T-helper 2 cell treated with Interferon-gamma antibody and Interleukin-4, amounts not matched to agents 100 ng/mL and 5 ng/mL, for 36 hours (primary cell): ENCODE results near the gene PHOSPHO1. TPM values are rescaled to one million over a fixed set of nuclear protein-coding genes. Genes with fewer than 3 reads are reported as not detected.
"Not testable (repeated sequence)": the region's sequence is repeated elsewhere in the genome, so short reads cannot be mapped to it uniquely, and the experiment has no call there.

ENCODE experiments used
- intact Hi-C: fragments of 100-400 bp; cut with micrococcal nuclease; formaldehyde crosslinking; loops from one replicate; pipeline ENCODE4 v1.15.1; 2023
- total RNA-seq: library from RNA; stranded (reverse); gene quantifications from 2 replicates; pipeline ENCODE4 v1.2.3, GENCODE V29; 2022

Gene PHOSPHO1
- total RNA-seq, 1 donor from 2014 or later = not detected

DNA sequence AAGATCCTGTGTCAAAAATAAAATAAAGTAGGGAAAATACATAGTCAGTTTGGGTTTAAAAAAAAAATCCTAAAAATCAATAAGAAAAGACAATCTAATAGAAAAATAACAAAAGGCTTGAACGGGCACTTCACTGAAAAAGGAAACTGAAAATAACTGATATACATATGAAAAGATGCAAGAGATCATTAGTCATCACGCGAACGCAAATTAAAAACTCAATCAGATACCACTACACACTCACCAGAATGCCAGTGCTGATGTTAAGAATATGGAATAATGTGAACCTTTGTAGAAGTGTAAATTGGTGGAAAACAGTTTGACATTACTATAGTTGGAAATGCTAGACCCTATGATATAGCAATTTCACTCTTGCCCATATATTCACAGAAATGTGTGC lies 34.8 kb downstream of the PHOSPHO1 start:
- intact Hi-C loops = loop anchor here (10.0 kb wide), 2 partner anchors 301 to 361 kb away; partner anchors contain the start of genes ATP5MC1 and CALCOCO2

DNA sequence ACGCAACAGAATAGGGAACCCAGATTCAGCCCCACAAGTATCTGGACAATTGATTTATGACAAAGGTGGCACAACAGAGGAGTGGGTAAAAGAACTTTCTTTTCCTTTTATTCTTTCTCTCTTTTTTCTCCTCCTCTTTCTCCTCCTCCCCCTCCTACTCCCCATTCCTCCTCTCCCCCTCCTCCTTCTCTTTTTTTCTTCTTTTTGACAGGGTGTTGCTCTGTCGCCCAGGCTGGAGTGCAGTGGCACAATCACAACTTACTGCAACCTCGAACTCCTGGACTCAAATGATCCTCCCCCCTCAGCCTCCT lies 36.3 kb downstream of the PHOSPHO1 start:
- intact Hi-C loops = loop anchor here (5.0 to 10.0 kb wide), 3 partner anchors 299 to 483 kb away; partner anchors contain the start of genes ATP5MC1, CALCOCO2 and SPOP

DNA sequence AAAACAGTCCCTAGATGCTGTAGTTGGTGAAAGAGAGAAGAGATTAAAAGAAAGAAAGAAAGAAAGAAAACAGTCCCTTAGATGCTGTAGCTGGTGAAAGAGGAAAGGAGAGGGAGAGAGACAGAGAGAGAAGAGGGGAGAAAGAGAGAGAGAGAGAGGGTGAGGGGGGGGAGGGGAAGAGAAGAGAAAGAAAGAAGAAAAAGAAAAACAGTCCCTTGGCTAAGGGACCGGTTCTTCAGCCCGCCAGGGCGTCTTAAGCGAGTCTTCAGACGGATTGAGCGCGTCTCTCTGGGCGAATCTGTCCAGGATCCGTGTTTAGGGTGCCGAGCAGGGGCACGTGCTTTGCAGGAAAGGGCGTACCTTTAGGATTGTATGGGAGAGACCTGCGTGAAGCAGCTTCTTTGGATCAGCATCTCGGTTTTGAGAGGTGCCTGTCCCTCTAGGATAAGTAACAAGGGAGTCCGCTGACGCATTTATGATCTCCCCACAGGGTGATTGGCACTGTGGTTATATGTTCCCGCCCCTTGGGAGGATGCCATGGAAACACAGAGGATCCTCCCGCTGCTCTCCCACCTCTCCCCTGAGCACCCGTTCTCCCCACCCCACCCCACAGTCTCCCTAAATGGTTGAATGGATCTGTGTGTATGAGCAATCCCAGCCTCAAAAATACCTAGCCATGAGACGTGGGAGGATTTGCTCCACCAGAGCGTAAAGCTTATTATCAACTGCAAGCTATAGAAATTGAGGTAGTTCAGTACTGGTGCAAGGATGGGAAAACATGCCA lies 36.9 kb downstream of the PHOSPHO1 start:
- intact Hi-C loops = loop anchor here (2.0 to 10.0 kb wide), 4 partner anchors 37 to 484 kb away; partner anchors contain the start of genes ATP5MC1, CALCOCO2, PHOSPHO1 and SPOP

DNA sequence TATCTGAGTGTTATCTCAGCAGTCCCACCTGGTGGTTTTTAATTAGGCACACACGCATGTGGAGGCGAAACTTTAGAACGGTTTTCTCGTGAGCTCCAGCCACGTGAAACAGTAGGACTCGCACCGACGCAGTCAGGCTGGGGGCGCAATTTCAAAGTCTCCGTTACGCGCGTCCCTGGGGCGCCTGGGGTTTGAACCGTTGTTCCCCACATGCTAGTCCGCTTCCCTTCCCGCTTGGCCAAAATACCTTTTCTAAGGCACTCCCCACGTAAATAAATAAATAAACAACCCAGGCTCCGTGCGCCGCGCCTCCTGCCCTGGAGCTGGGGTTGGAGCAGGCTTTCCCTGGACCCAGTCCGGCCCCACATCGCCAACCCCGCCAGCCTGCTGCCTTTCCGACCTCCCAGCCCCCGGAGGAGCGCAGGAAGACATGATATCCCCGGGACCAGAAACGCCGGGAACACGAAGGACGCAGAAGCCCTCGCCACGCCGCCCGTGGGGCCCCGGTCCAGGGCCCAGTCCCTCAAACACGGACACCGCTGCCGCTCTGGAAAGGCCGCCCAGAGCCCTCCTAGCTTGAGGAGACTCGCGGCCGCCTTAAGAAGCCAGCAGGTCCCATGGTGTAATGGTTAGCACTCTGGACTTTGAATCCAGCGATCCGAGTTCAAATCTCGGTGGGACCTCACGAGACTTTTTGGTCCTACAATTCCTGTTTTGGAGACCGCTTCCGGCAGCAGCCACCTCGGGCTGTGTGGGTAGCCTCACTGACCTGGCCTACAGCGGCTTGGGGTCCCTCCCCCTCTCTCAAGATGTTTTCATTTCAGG lies 38.5 kb downstream of the PHOSPHO1 start:
- intact Hi-C loops = loop anchor here (1.0 to 10.0 kb wide), 8 partner anchors 12 to 485 kb away; partner anchors contain the start of genes ABI3, ATP5MC1, CALCOCO2 and GNGT2

DNA sequence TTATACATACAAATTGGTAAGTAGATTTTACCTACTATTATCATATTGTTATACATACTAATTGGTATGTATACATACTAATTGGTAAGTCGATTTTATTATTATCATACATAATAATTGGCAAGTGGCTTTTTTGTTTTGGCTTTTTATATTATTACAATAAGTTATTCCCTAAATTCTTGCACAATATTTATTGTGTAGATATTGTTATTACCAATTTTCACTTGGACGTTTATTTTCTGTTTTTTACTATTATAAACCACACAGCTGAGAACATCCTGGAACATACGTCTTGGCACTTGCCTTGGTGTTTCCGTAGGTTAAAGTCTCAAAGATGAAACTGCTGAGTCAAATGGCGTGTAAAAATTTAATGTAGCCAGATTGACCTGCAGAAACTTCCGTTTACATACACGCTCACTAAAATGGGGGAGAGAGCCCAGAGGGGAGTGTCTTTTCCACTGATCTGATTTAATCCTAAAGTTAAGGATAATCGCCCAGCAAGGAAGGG lies 39.1 kb downstream of the PHOSPHO1 start:
- intact Hi-C loops = loop anchor here (5.0 to 10.0 kb wide), 3 partner anchors 297 to 486 kb away; partner anchors contain the start of genes ATP5MC1, CALCOCO2 and SPOP

DNA sequence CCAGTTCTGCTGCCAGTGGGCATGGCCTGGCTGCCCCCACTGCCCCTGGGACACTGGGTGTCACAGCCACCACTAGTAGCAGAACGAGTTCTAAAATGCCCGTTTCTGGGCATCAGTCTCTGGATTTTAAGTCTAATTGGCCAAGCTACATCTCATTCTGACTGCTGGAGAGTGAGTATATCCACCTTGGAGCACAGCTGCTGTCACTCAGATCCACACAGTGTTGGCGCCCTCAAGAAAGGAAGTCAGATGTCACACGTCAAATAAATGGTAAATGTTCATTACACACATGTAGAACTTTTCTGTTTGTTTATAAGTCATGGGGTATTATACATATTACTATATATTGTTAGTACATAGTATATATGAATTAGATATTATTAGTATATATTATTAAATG lies 39.7 kb downstream of the PHOSPHO1 start:
- intact Hi-C loops = loop anchor here (5.0 to 10.0 kb wide), 3 partner anchors 296 to 486 kb away; partner anchors contain the start of genes ATP5MC1, CALCOCO2 and SPOP

DNA sequence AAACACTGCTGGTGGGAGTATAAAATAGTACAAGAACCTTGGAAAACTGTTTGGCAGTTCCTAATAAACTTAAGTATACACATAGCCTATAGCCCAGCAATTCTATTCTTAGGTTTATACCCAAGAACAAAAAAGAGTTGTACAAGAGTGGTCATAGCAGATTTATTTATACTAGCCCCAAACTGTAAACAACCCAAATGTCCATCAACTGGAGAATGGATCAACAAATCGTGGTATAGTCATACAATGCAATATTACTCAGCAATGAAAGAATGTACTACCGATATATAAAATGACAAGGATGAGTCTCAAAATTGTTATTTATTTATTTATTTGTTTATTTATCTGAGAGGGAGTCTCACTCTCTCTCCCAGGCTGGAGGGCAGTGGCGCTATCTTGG lies 43.3 kb downstream of the PHOSPHO1 start:
- intact Hi-C loops = no loop called here

DNA sequence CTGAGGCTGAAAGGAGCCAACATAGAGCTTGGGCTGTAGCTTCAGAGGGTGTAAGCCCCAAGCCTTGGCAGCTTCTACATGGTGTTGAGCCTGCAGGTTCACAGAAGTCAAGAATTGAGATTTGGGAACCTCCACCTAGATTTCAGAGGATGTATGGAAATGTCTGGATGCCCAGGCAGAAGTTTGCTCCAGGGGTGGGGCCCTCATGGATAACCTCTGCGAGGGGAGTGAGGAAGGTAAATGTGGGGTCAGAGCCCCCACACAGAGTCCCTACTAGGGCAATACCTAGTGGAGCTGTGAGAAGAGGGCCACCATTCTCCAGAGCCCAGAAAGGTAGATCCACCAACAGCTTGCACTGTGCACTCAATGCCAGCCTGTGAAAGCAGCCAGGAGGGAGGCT lies 45.2 kb downstream of the PHOSPHO1 start:
- intact Hi-C loops = not testable (repeated sequence)

DNA sequence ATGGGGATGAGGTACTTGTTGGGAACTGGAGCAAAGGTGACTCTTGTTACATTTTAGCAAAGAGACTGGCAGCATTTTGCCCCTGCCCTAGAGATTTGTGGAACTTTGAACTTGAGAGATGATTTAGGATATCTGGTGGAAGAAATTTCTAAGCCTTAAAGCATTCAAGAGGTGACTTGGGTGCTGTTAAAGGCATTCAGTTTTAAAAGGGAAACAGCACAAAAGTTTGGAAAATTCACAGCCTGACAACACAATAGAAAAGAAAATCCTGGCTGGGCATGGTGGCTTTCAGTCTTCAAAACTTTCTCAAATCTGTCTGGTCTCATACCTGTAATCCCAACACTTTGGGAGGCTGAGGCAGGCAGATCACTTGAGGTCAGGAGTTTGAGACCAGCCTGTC lies 46.1 kb downstream of the PHOSPHO1 start:
- intact Hi-C loops = not testable (repeated sequence)

DNA sequence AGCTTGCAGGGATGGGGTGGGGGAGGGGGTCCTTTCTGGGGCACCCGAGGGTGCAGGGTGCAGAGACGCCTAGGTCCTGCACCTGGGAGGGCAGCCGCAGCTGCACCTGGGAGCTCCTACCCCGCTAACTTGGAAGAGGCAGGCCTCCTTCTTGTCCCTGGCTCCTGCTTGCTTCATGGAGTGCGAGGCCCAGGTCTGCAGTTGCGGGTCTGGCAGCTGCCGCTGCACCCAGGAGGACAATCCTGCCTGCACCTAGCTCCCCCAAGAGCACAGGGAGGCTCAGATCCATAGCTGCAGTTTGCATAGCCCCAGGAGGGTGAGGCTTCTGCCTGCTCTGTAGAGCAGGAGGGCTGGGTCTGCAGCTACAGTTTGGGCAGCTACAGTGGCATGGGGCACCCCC lies 46.8 kb downstream of the PHOSPHO1 start:
- intact Hi-C loops = no loop called here

DNA sequence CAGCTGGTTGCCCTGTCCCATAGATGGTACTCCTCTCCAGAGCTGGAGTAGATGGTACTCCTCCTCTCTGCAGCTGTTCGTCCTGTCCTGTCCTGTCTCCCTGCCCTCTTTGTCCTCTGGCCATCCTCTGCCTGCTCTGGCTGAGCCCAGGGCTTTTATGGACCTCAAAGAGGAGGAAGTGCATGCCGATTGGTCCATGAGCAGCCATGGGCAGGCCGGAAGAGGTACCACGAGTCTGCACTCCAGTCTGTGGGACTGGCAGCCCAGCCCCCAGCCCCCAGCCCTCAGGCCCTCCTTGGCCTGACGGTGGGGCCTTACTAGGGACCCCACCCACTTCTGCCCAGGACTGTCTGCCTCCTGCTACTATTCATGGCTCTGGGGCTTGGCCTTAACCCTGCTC lies 47.2 kb downstream of the PHOSPHO1 start:
- intact Hi-C loops = no loop called here

DNA sequence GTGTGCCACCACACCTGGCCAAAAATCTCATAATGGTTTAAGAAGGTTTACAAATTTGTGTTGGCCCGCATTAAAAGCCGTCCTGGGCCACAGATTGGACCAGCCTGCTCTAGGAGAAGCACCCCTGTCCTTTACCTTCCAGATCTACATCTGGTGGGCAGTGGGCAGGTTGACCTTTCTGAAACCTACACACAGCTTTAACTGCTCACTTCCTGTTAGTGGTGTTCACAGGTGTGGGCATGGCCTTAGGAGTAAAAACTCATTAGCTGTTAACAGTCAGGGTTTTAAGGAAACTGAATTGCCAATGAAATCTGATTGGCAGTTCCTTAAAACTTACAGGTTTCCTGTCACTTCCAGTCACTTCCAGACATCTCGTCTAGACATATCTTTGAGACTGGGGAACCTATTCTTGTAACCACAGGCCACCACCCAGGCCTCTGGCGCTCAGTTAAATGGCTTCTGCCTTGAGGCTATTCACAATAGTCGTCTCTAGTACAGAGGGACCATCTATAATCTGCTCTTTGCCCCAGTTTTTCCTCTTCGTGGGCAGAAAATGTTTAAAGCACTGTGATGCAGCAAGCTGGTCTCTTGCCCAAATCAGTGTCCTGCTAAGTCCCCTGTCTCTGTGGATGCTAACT lies 49.5 kb downstream of the PHOSPHO1 start:
- intact Hi-C loops = loop anchor here (1.0 kb wide), 2 partner anchors 11 to 46 kb away; no protein-coding TSS in a partner anchor

DNA sequence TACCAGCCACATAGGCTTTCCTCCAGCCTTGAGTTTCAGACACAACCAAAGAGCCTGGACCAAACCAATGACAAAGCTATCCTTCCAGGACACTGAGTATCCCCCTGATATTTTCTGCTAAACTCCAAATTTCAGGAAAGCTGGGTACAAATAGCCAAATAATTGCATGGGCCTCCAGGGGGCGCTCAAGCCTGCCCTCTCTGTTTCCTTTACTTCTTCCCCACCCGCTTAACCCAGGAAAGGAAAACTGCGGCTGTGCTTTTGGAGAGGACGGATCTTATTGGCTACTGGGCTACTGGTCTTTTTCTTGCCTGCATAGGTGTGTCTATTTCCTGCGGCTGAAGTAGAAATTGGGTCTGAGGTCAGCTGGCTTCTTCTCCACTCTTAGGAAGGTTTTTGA lies 50.3 kb downstream of the PHOSPHO1 start:
- intact Hi-C loops = loop anchor here (1.0 kb wide), 2 partner anchors 12 to 47 kb away; no protein-coding TSS in a partner anchor

DNA sequence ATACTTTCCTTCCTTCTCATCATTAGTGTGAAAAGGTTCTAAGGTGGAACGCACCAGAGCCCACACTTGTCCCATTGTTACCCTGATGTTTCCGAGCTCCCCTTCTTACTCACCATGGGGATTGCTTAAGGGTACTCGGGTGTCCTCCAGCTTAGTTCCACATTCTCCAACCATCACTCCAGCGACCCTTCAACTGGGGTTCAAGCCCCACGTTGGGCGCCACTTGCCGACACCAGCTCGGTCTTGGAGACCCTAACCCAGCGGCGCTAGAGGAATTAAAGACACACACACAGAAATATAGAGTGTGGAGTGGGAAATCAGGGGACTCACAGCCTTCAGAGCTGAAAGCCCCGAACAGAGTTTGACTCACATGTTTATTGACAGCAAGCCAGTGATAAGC lies 54.6 kb downstream of the PHOSPHO1 start:
- intact Hi-C loops = not testable (repeated sequence)

Other genes starting within 250 kb of the PHOSPHO1 start
- gene IGF2BP1, start 233.4 kb downstream of the PHOSPHO1 start, total RNA-seq = 0.02 TPM in 1 of 2 replicates, not detected in the other
- gene B4GALNT2, start 98.0 kb downstream of the PHOSPHO1 start, total RNA-seq = 0.02 TPM in 1 of 2 replicates, not detected in the other
- 13.3 and 13.7 TPM in 2 replicates for gene GNGT2, start 20.2 kb downstream of the PHOSPHO1 start, total RNA-seq
- 42.8 and 44.0 TPM in 2 replicates for gene ABI3, start 20.1 kb downstream of the PHOSPHO1 start, total RNA-seq
- 22.0 and 23.6 TPM in 2 replicates for gene ZNF652, start 131.5 kb upstream of the PHOSPHO1 start, total RNA-seq
- 188 and 189 TPM in 2 replicates for gene PHB1, start 184.1 kb upstream of the PHOSPHO1 start, total RNA-seq